HEK293 (cell line): ENCODE measurements around the gene CPXM1.

Experiments
- EGR2 ChIP-seq: fragments of 450-650 bp; formaldehyde crosslinking; IDR thresholded peaks from 2 replicates; pipeline ENCODE4 v1.5.1; 2016; ENCODE audit warnings: low read depth, missing biosample characterization, missing genetic modification characterization
- GLIS1 ChIP-seq: fragments of 450-650 bp; formaldehyde crosslinking; IDR thresholded peaks from 2 replicates; pipeline ENCODE4 v1.5.1; 2016; ENCODE audit warnings: missing biosample characterization, missing genetic modification characterization
- HIC1 ChIP-seq: fragments of 450-650 bp; formaldehyde crosslinking; IDR thresholded peaks from 2 replicates; pipeline ENCODE4 v1.5.1; 2016; ENCODE audit warnings: missing biosample characterization, missing genetic modification characterization
- HOXA7 ChIP-seq: sonication (generic); formaldehyde crosslinking; IDR thresholded peaks from 2 replicates; pipeline ENCODE4 v1.8.1; 2022; ENCODE audit warnings: missing genetic modification reagents, borderline replicate concordance
- HOXC10 ChIP-seq: sonication (generic); formaldehyde crosslinking; IDR thresholded peaks from 2 replicates; pipeline ENCODE4 v1.8.1; 2023; ENCODE audit warnings: mild to moderate bottlenecking, missing genetic modification reagents
- HOXD13 ChIP-seq: sonication (generic); formaldehyde crosslinking; IDR thresholded peaks from 2 replicates; pipeline ENCODE4 v1.8.0; 2022; ENCODE audit warnings: missing genetic modification reagents, borderline replicate concordance
- KLF9 ChIP-seq: fragments of 450-650 bp; formaldehyde crosslinking; IDR thresholded peaks from 2 replicates; pipeline ENCODE4 v1.5.1; 2016; ENCODE audit warnings: missing biosample characterization, missing genetic modification characterization, low read depth
- PATZ1 ChIP-seq: fragments of 450-650 bp; formaldehyde crosslinking; IDR thresholded peaks from 2 replicates; pipeline ENCODE4 v1.5.1; 2016; ENCODE audit warnings: missing biosample characterization, missing genetic modification characterization
- RBAK ChIP-seq: fragments of 450-650 bp; formaldehyde crosslinking; IDR thresholded peaks from 2 replicates; pipeline ENCODE4 v1.5.1; 2016; ENCODE audit warnings: missing biosample characterization, missing genetic modification characterization
- SP2 ChIP-seq: fragments of 450-650 bp; formaldehyde crosslinking; IDR thresholded peaks from 2 replicates; pipeline ENCODE4 v1.5.1; 2016; ENCODE audit warnings: missing biosample characterization, missing genetic modification characterization
- YY1 ChIP-seq: fragments of 450-650 bp; formaldehyde crosslinking; IDR thresholded peaks from 2 replicates; pipeline ENCODE4 v1.5.1; 2018; ENCODE audit warnings: missing biosample characterization, missing genetic modification characterization
- ZBTB1 ChIP-seq: fragments of 450-650 bp; formaldehyde crosslinking; IDR thresholded peaks from 2 replicates; pipeline ENCODE4 v1.5.1; 2016; ENCODE audit warnings: missing biosample characterization, missing genetic modification characterization
- ZBTB26 ChIP-seq: fragments of 450-650 bp; formaldehyde crosslinking; optimal IDR thresholded peaks from 2 replicates; pipeline ENCODE3; 2016; ENCODE audit warnings: missing biosample characterization, mild to moderate bottlenecking, missing genetic modification characterization
- ZBTB48 ChIP-seq: fragments of 450-650 bp; formaldehyde crosslinking; IDR thresholded peaks from 2 replicates; pipeline ENCODE4 v1.5.1; 2016; ENCODE audit warnings: missing biosample characterization, missing genetic modification characterization
- ZFP37 ChIP-seq: fragments of 450-650 bp; formaldehyde crosslinking; IDR thresholded peaks from 2 replicates; pipeline ENCODE4 v1.5.1; 2016; ENCODE audit warnings: missing biosample characterization, missing genetic modification characterization
- ZNF114 ChIP-seq: fragments of 450-650 bp; formaldehyde crosslinking; IDR thresholded peaks from 2 replicates; pipeline ENCODE4 v1.5.0; 2017; ENCODE audit warnings: missing biosample characterization, missing genetic modification characterization
- ZNF148 ChIP-seq: fragments of 450-650 bp; formaldehyde crosslinking; IDR thresholded peaks from 2 replicates; pipeline ENCODE4 v1.5.0; 2017; ENCODE audit warnings: missing biosample characterization, missing genetic modification characterization, borderline replicate concordance
- ZNF169 ChIP-seq: fragments of 450-650 bp; formaldehyde crosslinking; IDR thresholded peaks from 2 replicates; pipeline ENCODE4 v1.5.1; 2016; ENCODE audit warnings: missing biosample characterization, missing genetic modification characterization
- ZNF184 ChIP-seq: fragments of 450-650 bp; IDR thresholded peaks from 2 replicates; pipeline ENCODE4 v1.5.1; 2018; ENCODE audit warnings: missing biosample characterization, mild to moderate bottlenecking, missing genetic modification characterization
- ZNF223 ChIP-seq: fragments of 450-650 bp; formaldehyde crosslinking; IDR thresholded peaks from 2 replicates; pipeline ENCODE4 v1.5.1; 2016; ENCODE audit warnings: missing biosample characterization, missing genetic modification characterization
- ZNF239 ChIP-seq: fragments of 450-650 bp; formaldehyde crosslinking; IDR thresholded peaks from 2 replicates; pipeline ENCODE4 v1.5.1; 2016; ENCODE audit warnings: missing biosample characterization, missing genetic modification characterization
- ZNF26 ChIP-seq: fragments of 450-650 bp; formaldehyde crosslinking; IDR thresholded peaks from 2 replicates; pipeline ENCODE4 v1.5.1; 2016; ENCODE audit warnings: missing biosample characterization, missing genetic modification characterization
- ZNF274 ChIP-seq, 2 experiments: fragments of 200-500 bp in 1 of 2; fragments of 450-650 bp in 1 of 2; sonication (Bioruptor generic) in 1 of 2; formaldehyde crosslinking in 1 of 2; IDR thresholded peaks; 2 replicates each; pipeline versions ENCODE4 v1.5.1 to v1.6.1; 2014 to 2016; ENCODE audit warnings: borderline replicate concordance in 1 of 2, inconsistent platforms in 1 of 2, low read length in 1 of 2, missing biosample characterization in 1 of 2, missing genetic modification characterization in 1 of 2
- ZNF302 ChIP-seq: fragments of 450-650 bp; formaldehyde crosslinking; IDR thresholded peaks from 2 replicates; pipeline ENCODE4 v1.5.1; 2016; ENCODE audit warnings: missing biosample characterization, missing genetic modification characterization, low read depth
- ZNF362 ChIP-seq: fragments of 450-650 bp; formaldehyde crosslinking; IDR thresholded peaks from 2 replicates; pipeline ENCODE4 v1.5.1; 2016; ENCODE audit warnings: missing biosample characterization, missing genetic modification characterization
- ZNF433 ChIP-seq: fragments of 450-650 bp; formaldehyde crosslinking; IDR thresholded peaks from 2 replicates; pipeline ENCODE4 v1.5.1; 2016; ENCODE audit warnings: missing biosample characterization, missing genetic modification characterization, low read depth
- ZNF510 ChIP-seq: fragments of 450-650 bp; formaldehyde crosslinking; IDR thresholded peaks from 2 replicates; pipeline ENCODE4 v1.5.1; 2018; ENCODE audit warnings: mild to moderate bottlenecking, missing genetic modification characterization, missing biosample characterization; ENCODE audit not compliant: insufficient replicate concordance
- ZNF658 ChIP-seq: fragments of 450-650 bp; formaldehyde crosslinking; IDR thresholded peaks from 2 replicates; pipeline ENCODE4; 2016; ENCODE audit warnings: missing biosample characterization, missing genetic modification characterization
- ZNF664 ChIP-seq: fragments of 450-650 bp; formaldehyde crosslinking; IDR thresholded peaks from 2 replicates; pipeline ENCODE4 v1.5.1; 2016; ENCODE audit warnings: missing biosample characterization, missing genetic modification characterization
- ZNF830 ChIP-seq: fragments of 450-650 bp; IDR thresholded peaks from 2 replicates; pipeline ENCODE4 v1.5.0; 2018; ENCODE audit warnings: missing biosample characterization, missing genetic modification characterization, low read depth, mild to moderate bottlenecking, moderate library complexity

The CPXM1 gene

GRCh38 chr20:2820084-2820895 is 19.9 kb upstream of the CPXM1 start (continued):
- TF ChIP-seq ZNF658 (tag by site-specific recombination): no peak
- 0 out of 2 replicates have a peak, but pooled peaks have one; percentile 47 for TF ChIP-seq HIC1
- TF ChIP-seq ZNF26 (tag by site-specific recombination): no peak
- no peak for TF ChIP-seq HOXD13 (CRISPR knock-in tag)
- no peak for TF ChIP-seq ZNF239 (tag by site-specific recombination)
- TF ChIP-seq YY1: no peak
- TF ChIP-seq ZNF510 (tag by site-specific recombination): no peak
- TF ChIP-seq ZNF223 (tag by site-specific recombination): no peak
- no peak for TF ChIP-seq ZNF148 (tag by site-specific recombination)
- TF ChIP-seq ZNF302: no peak
- TF ChIP-seq ZBTB1 (tag by site-specific recombination): no peak
- TF ChIP-seq ZNF114: no peak
- TF ChIP-seq ZNF664 (tag by site-specific recombination): no peak
- no peak for TF ChIP-seq PATZ1 (tag by site-specific recombination)
- no peak for TF ChIP-seq ZNF362
- TF ChIP-seq ZNF184 (tag by site-specific recombination): no peak
- TF ChIP-seq ZNF433: no peak
- TF ChIP-seq ZBTB48 (tag by site-specific recombination): no peak
- no peak for TF ChIP-seq KLF9 (tag by site-specific recombination)
- no peak for TF ChIP-seq RBAK (tag by site-specific recombination)
- no peak for TF ChIP-seq HOXC10 (CRISPR knock-in tag)
- 0 out of 2 replicates have a peak, but pooled peaks have one; percentile 14 for TF ChIP-seq SP2 (tag by site-specific recombination)
- no peak for TF ChIP-seq HOXA7 (CRISPR knock-in tag)
- TF ChIP-seq ZNF274 (IDR thresholded peaks at IDR 0.05; ENCODE audit: low read length): no peak
- no peak for TF ChIP-seq ZNF274 (tag by site-specific recombination; IDR thresholded peaks at IDR 0.05; ENCODE audit: borderline replicate concordance)
- TF ChIP-seq ZNF830 (tag by site-specific recombination): no peak
- peak; percentile 75 for TF ChIP-seq EGR2 (tag by site-specific recombination)
- TF ChIP-seq ZBTB26 (tag by site-specific recombination): no peak
- no peak for TF ChIP-seq GLIS1
- no peak for TF ChIP-seq ZFP37 (tag by site-specific recombination)
- no peak for TF ChIP-seq ZNF169 (tag by site-specific recombination)
